Measurements from ENCODE around the gene POLA1.

- TF ChIP-seq CTCF (IDR thresholded peaks at IDR 0.05; ENCODE audit: poor library complexity), result no peak
- TF ChIP-seq EZH2phosphoT487 (IDR thresholded peaks at IDR 0.05; ENCODE audit: low read depth, severe bottlenecking, unreplicated experiment), result no peak
- no peak for TF ChIP-seq EZH2 (IDR thresholded peaks at IDR 0.05; ENCODE audit: borderline replicate concordance)
These were observed 47.6 kb downstream of the POLA1 start for GRCh38 chrX:24741330-24741729.

All from hepatocyte (in vitro differentiated cells).